Small intestine (tissue), 7 donors: ENCODE data around the gene CDH13. TPM values are rescaled to one million over a fixed set of nuclear protein-coding genes. Genes with fewer than 3 reads are reported as not detected.
A peak's percentile ranks its signal among the peaks of the same experiment; 100 is the strongest.

ENCODE experiments used
- DNase-seq, 2 donors: peaks; one replicate each; pipeline versions ENCODE4 v3.0.0 to v3.0.0-alpha.2; 2013
- FAIRE-seq: peaks from 2 replicates; lab custom pipeline; 2012; peaks lifted over from hg19 to GRCh38; lab: Jason Lieb, UNC
- H3K27ac ChIP-seq, 3 donors: one replicate each; pipeline ENCODE4 v1.5.1; 2013; ENCODE audit warnings: low read length in 2 of 3, mild to moderate bottlenecking in 2 of 3, control low read depth in 1 of 3, inconsistent platforms in 1 of 3, low read depth in 1 of 3, moderate library complexity in 1 of 3
- H3K27me3 ChIP-seq, 3 donors: one replicate each; pipeline ENCODE4 v1.6.1; 2013; ENCODE audit warnings: low read length in 3 of 3, inconsistent platforms in 1 of 3; ENCODE audit not compliant: control insufficient read depth in 3 of 3, insufficient read depth in 3 of 3
- H3K36me3 ChIP-seq, 3 donors: one replicate each; pipeline ENCODE4 v1.6.1; 2013; ENCODE audit warnings: low read length in 3 of 3, inconsistent platforms in 1 of 3, low read depth in 1 of 3, mild to moderate bottlenecking in 1 of 3, moderate library complexity in 1 of 3; ENCODE audit not compliant: control insufficient read depth in 3 of 3, insufficient read depth in 2 of 3
- H3K4me1 ChIP-seq, 3 donors: one replicate each; pipeline ENCODE4 v1.6.1; 2013; ENCODE audit warnings: low read length in 2 of 3, inconsistent platforms in 1 of 3, low read depth in 1 of 3, mild to moderate bottlenecking in 1 of 3, moderate library complexity in 1 of 3; ENCODE audit not compliant: control insufficient read depth in 3 of 3, insufficient read depth in 2 of 3
- H3K4me3 ChIP-seq, 3 donors: one replicate each; pipeline ENCODE4 v1.5.1; 2013; ENCODE audit warnings: low read length in 3 of 3, control low read depth in 1 of 3, inconsistent platforms in 1 of 3, low read depth in 1 of 3, mild to moderate bottlenecking in 1 of 3, moderate library complexity in 1 of 3
- H3K9me3 ChIP-seq, 2 donors: one replicate each; pipeline ENCODE4 v1.6.1; 2013; ENCODE audit warnings: low read depth in 1 of 2, low read length in 1 of 2; ENCODE audit not compliant: control insufficient read depth in 2 of 2, insufficient read depth in 1 of 2
- WGBS, 3 donors: extraction: QIAGEN DNeasy Blood & Tissue Kit; methylation state at CpG; one replicate each; pipeline ENCODE4 v1.1.7; 2013; 5-methylcytosine and 5-hydroxymethylcytosine counted together
- polyA plus RNA-seq, 4 donors: library from polyadenylated mRNA; stranded (reverse) in 3 of 4; unstranded in 1 of 4; fragments of 200-250 nt in 3 of 4; fragments of 120-200 nt in 1 of 4; gene quantifications; one replicate each; pipeline versions ENCODE4 v1.2.1 to v1.2.3, GENCODE V29; 2013
- donor health status: healthy with polysubstance abuse.
- donor health status: control.
- donor health status: control.
- donor health status: Bipolar disorder and iron deficiency.
- donor health status: healthy.

Gene CDH13
- polyA plus RNA-seq, 4 donors: 0.27 to 15.0 (median 2.9) TPM; not detected in 1

DNA sequence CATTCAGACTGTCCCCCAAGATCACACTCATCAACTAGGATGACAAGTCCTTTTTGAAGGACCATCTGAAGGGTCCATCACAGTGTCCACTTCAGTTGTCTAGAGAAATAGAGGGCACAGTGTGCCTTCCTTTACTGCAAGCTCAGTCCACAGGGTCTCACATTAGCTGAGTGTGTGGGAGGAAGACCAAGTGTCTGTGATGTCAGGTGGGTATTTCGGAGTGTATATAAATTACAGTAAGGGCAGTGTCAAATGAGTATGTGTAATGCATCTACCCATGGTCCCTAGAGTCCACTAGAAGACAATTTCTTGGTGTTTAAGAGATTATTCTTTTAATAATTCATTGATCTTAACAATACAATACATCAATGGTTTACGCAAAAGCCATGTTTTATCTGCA is 272.2 kb downstream of the CDH13 start:
- H3K4me3 ChIP-seq: no peak overlapping the region
- DNase-seq (no peak), FAIRE-seq (no peak)
- no peaks in the 10 kb centered on the region for H3K4me1 ChIP-seq
- H3K9me3 ChIP-seq: no peaks in the 10 kb centered on the region
- H3K27ac ChIP-seq: no peak overlapping the region
- no peaks in the 10 kb centered on the region for H3K36me3 ChIP-seq
- no peaks in the 10 kb centered on the region for H3K27me3 ChIP-seq
- WGBS, 3 donors: 94 to 97% (median 96%) methylated on average over 2 of the region's 2 CpGs

DNA sequence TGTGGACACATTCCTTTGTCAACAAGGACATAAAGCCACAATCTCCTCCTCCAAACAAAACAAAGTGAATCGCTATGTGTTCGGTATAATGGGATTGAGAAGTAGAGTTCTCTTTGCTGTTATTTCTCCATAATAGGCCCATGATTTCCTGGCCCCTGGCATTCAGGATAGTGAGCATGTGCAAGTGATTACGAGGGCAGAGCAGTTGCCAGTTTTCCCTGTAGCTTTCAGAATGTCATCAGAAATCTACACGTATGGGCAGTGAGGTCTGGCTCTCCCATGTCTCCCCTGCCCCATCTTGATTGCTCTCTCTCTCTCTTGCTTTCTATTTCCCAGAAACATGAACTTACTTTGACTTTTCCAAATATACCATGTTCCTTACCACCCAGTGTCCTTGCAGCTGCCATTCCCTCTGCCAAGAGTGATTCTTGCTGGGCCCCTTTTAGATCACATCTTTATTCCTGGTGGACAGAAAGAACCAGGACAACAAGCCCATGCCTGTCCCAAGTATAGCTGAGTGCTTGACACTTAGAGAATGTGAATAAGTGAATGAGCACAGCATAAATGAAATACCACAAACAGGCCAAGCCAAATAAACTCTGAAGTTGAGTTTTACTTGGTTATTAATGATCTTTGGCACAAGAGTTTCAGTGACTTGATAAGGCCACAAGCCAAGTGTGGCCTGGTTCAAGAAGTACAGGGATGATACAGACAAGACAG is 273.1 kb downstream of the CDH13 start:
- Histone ChIP-seq H3K36me3 (no peaks in the 10 kb centered on the region), H3K27me3 (no peaks in the 10 kb centered on the region), H3K4me3 (no peak overlapping the region), H3K9me3 (no peaks in the 10 kb centered on the region), H3K4me1 (no peaks in the 10 kb centered on the region), H3K27ac (no peak overlapping the region)
- DNase-seq (no peak), FAIRE-seq (no peak)
- 88 to 89% (median 88%) methylated on average over 4 of the region's 4 CpGs for WGBS, 3 donors

- H3K27ac ChIP-seq: no peak overlapping the region
- no peaks in the 10 kb centered on the region for H3K36me3 ChIP-seq
- H3K4me1 ChIP-seq: no peaks in the 10 kb centered on the region
- DNase-seq: no peak
- H3K27me3 ChIP-seq: no peaks in the 10 kb centered on the region
- H3K4me3 ChIP-seq: no peak overlapping the region
- H3K9me3 ChIP-seq: no peaks in the 10 kb centered on the region
- 51 to 55% (median 52%) methylated on average over 8 of the region's 8 CpGs for WGBS, 3 donors
- no peak for FAIRE-seq
These were observed 273.8 kb downstream of the CDH13 start for GRCh38 chr16:82900559-82900958.

- H3K36me3 ChIP-seq: no peaks in the 10 kb centered on the region
- no peak overlapping the region for H3K4me3 ChIP-seq
- no peak overlapping the region for H3K27ac ChIP-seq
- WGBS, 3 donors: 88 to 90% (median 89%) methylated on average over 10 of the region's 10 CpGs
- no peak for FAIRE-seq
- H3K4me1 ChIP-seq: no peaks in the 10 kb centered on the region
- H3K27me3 ChIP-seq: no peaks in the 10 kb centered on the region
- DNase-seq: no peak
- no peaks in the 10 kb centered on the region for H3K9me3 ChIP-seq
These were observed 285.2 kb downstream of the CDH13 start for GRCh38 chr16:82911925-82912324.

GRCh38 chr16:82915139-82915824 is 288.5 kb downstream of the CDH13 start:
- FAIRE-seq (no peak), DNase-seq (no peak)
- 73 to 76% (median 74%) methylated on average over 9 of the region's 9 CpGs for WGBS, 3 donors
- no peak overlapping the region for H3K4me3 ChIP-seq
- H3K36me3 ChIP-seq: no peaks in the 10 kb centered on the region
- H3K27ac ChIP-seq: no peak overlapping the region
- H3K9me3 ChIP-seq: no peaks in the 10 kb centered on the region
- no peaks in the 10 kb centered on the region for H3K4me1 ChIP-seq
- peaks cover 0 to 1% (median 0%) of the 10 kb centered on the region in 3 donors for H3K27me3 ChIP-seq

GRCh38 chr16:82917886-82918595 is 291.3 kb downstream of the CDH13 start:
- peaks cover 0 to 2% of the 10 kb centered on the region in 2 donors for H3K9me3 ChIP-seq
- no peak overlapping the region for H3K4me3 ChIP-seq
- FAIRE-seq (no peak), DNase-seq (no peak)
- WGBS, 3 donors: 71 to 86% (median 75%) methylated on average over 5 of the region's 5 CpGs
- no peaks in the 10 kb centered on the region for H3K4me1 ChIP-seq
- H3K27me3 ChIP-seq: peaks cover 0 to 1% (median 0%) of the 10 kb centered on the region in 3 donors
- no peaks in the 10 kb centered on the region for H3K36me3 ChIP-seq
- no peak overlapping the region for H3K27ac ChIP-seq

DNA sequence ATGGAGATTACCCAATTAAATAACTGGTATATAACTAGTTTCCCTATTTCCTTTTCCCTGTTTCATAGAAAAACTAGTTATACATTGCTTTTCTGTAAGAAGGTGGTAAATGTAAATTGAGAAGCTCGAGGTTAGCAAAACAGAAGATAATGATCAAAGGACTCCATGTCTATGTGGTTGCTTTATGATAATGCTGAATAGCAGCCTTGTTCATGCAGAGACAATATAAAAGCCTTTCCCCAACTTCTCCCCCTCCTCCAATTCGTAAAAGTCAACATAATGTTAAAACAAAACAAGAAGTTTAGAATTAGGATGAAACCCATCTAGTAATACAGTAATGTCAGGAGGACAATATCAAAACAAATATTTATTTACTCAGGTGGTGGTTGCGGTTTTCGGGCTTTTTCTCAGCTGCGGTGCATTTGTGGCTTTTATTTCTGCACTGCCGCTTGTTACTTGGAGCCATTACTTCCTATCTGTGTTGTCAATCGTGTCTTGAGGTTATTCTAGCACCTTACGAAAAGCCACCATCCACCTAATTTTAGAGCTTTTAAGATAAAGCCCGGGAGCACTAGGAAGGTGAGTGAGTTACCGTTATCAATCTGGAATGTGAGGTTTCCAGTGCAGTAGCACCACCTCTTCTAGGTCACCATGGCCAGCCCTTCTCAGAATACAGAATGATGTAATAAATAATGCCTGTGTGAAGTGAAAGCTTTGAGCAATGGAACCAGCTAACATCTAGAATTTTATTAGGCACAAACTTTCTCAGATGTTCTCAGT is 297.5 kb downstream of the CDH13 start:
- Histone ChIP-seq H3K27me3 (peaks cover 0 to under 1% (median 0%) of the 10 kb centered on the region in 3 donors), H3K9me3 (peaks cover 0 to 5% of the 10 kb centered on the region in 2 donors), H3K27ac (no peak overlapping the region), H3K4me3 (no peak overlapping the region), H3K36me3 (no peaks in the 10 kb centered on the region), H3K4me1 (no peaks in the 10 kb centered on the region)
- DNase-seq: peak; percentile 5 to 39
- 50 to 63% (median 57%) methylated on average over 10 of the region's 10 CpGs for WGBS, 3 donors
- FAIRE-seq: no peak

DNA sequence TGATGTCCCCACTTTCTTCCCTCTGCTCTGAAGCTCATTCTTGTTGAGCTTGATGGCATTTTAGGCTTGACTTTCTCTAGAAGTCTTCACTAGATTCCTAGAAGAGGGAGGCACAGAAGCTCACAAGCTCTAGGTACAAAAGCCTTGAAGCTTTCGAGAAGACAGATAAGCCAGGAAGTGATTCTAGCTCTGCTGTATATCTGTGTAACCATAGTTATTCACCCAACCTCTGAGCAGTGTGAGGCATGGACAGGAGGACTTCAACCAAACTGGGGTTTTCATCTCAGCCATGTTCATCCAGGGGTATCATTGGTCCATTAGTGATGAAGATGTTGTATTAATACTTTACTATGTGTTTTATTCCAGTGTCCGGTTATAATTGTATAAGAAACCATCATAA is 299.7 kb downstream of the CDH13 start:
- Histone ChIP-seq H3K27me3 (no peaks in the 10 kb centered on the region), H3K4me3 (no peak overlapping the region), H3K36me3 (no peaks in the 10 kb centered on the region), H3K27ac (no peak overlapping the region), H3K9me3 (peaks cover 0 to 3% of the 10 kb centered on the region in 2 donors), H3K4me1 (no peaks in the 10 kb centered on the region)
- WGBS, 3 donors: 85 to 87% (median 87%) methylated on average over 2 of the region's 2 CpGs
- FAIRE-seq (no peak), DNase-seq (no peak)
